Activated naive CD4-positive, alpha-beta T cell treated with anti-CD3 and anti-CD28 coated beads, Interleukin-2, amount 10 ng/mL, durations not matched to agents 7 days and 5 days (primary cell): ENCODE measurements around the gene WDR55.
A peak's percentile ranks its signal among the peaks of the same experiment; 100 is the strongest.
"Not testable (repeated sequence)": the region's sequence is repeated elsewhere in the genome, so short reads cannot be mapped to it uniquely, and the experiment has no call there.

Experiments
- CTCF ChIA-PET: fragments of 350-600 bp; sonication (Branson Sonifier 250); formaldehyde crosslinking; loops from one replicate; lab custom pipeline; 2021; ENCODE audit warnings: antibody characterized with exemption; lab: Charles Lee
- DNase-seq: peaks from one replicate; pipeline ENCODE4 v3.0.0-alpha.2; 2020
- H3K27ac Mint-ChIP-seq: one replicate; pipeline ENCODE4 v1.8.0; 2021; ENCODE audit warnings: mild to moderate bottlenecking, moderate library complexity, mixed read lengths
- H3K27me3 Mint-ChIP-seq: one replicate; pipeline ENCODE4 v1.8.0; 2021; ENCODE audit warnings: mild to moderate bottlenecking, mixed read lengths
- H3K36me3 Mint-ChIP-seq: one replicate; pipeline ENCODE4 v1.8.0; 2021; ENCODE audit warnings: mixed read lengths
- H3K4me1 Mint-ChIP-seq: one replicate; pipeline ENCODE4 v1.8.0; 2021; ENCODE audit warnings: mixed read lengths
- H3K4me3 Mint-ChIP-seq: one replicate; pipeline ENCODE4 v1.8.0; 2021; ENCODE audit warnings: mild to moderate bottlenecking, moderate library complexity, mixed read lengths
- H3K9me3 Mint-ChIP-seq: one replicate; pipeline ENCODE4 v1.8.0; 2021; ENCODE audit warnings: mixed read lengths

Gene WDR55

DNA sequence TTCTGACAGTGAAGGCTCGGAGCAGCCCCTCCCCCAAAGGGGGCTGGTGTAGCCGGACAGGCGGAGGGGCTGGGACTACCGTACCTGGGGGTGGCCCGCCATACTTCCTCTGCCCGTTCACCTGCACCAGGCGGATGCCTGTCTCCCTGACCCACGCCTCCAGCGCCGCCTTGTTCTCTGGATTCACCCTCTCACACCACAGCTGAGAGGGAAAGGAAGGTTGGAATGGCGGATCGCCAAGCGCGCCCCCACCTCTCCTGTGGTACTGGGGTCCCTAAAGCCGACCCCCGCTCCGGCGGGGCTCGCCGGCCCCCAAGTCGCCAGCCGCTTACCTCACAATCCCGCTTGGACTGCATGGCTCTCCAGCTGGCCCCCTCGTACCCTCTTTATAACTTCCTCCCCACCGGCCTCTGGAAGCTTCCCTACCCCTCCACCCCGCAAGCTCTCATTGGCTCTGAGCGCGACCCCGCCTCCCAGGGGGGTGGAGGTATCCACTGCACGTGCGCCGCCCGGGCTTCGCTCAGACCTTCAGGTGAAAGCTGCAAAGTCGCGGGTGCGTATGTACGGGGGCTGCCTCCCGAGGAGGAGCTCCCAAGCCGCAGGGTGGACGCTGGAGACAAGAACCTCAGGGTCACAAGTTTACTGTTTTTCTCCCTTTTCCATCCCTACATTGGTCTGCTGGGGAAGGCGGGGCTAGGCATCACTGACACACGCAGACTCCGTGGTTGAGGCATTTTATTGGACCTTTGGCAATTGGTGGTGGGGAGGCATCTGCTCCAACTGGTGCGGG lies 8.7 kb downstream of the WDR55 start, which contains the start of gene DND1:
TSS of gene DND1 (minus strand) at position 390 of the 790 bp plus-strand sequence. CDS start at position 356, 34 bp downstream.
- no peak within 1 kb of the TSS for H3K27ac Mint-ChIP-seq
- no peak within 1 kb of the TSS for H3K4me3 Mint-ChIP-seq
- CTCF ChIA-PET = no interaction called here
- H3K36me3 Mint-ChIP-seq = peaks cover 53% of the 10 kb centered on the region
- no peaks in the 10 kb centered on the region for H3K4me1 Mint-ChIP-seq
- no peaks in the 10 kb centered on the region for H3K9me3 Mint-ChIP-seq
- no peaks in the 10 kb centered on the region for H3K27me3 Mint-ChIP-seq
- DNase-seq = no peak

DNA sequence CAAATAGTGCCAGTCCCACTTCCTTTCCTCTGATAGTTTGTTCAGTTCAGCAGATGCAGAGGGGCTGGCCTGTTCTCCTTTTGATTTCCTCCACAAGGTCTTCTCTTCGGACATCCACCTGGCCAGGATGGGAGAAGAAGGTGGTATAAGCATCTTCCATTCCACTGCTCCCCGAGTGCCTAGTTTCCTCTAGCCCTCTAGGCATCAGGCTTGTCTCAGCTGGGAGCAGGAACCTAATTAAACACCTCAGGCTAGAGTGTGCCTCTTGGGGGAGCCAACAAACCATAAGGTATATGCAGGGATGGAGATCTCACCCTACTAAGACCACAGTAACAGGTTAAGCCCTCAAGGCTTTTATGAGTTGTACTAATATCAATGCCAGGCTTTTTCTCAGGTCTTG lies 9.5 kb downstream of the WDR55 start:
- peaks cover 48% of the 10 kb centered on the region for H3K36me3 Mint-ChIP-seq
- H3K4me1 Mint-ChIP-seq = no peaks in the 10 kb centered on the region
- no peak overlapping the region for H3K4me3 Mint-ChIP-seq
- CTCF ChIA-PET = interaction anchor here (1.1 kb wide), 1 partner anchor 36 kb away, joined by 4 read pairs; no protein-coding TSS in a partner anchor
- H3K27me3 Mint-ChIP-seq = no peaks in the 10 kb centered on the region
- no peak for DNase-seq
- no peak overlapping the region for H3K27ac Mint-ChIP-seq
- no peaks in the 10 kb centered on the region for H3K9me3 Mint-ChIP-seq

DNA sequence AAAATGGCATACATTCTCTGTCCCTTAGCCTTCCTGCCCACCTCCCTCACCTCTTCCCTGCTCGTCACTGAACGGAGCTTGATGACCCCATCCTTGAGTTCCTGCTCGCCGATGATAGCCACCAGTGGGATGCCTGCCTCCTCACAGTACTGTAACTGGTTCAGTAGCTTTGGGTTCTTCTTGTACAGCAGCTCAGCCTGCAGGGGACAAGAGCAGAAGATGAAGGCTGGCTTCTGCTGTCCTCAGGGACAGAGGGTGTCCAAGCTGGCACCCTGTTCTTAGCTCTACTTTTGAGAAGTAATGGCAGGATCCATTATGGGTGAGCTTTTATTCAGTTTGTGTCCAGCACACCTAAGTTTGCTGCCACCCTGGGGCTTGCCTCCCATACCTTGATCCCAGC lies 9.9 kb downstream of the WDR55 start:
- no peak overlapping the region for H3K27ac Mint-ChIP-seq

GRCh38 chr5:140677947-140678346 lies 13.2 kb downstream of the WDR55 start:
- Mint-ChIP-seq H3K27ac (no peak overlapping the region), H3K36me3 (peaks cover 46% of the 10 kb centered on the region), H3K4me1 (no peaks in the 10 kb centered on the region), H3K4me3 (no peak overlapping the region), H3K27me3 (no peaks in the 10 kb centered on the region), H3K9me3 (no peaks in the 10 kb centered on the region)
- no peak for DNase-seq
- CTCF ChIA-PET = interaction anchor here (0.6 to 0.9 kb wide), 3 partner anchors 9 to 879 kb away, joined by 3 read pairs; no protein-coding TSS in a partner anchor

More for the DNA sequence above, 9.9 kb downstream of the WDR55 start:
- Mint-ChIP-seq H3K4me3 (no peak overlapping the region), H3K27me3 (no peaks in the 10 kb centered on the region), H3K9me3 (no peaks in the 10 kb centered on the region), H3K4me1 (no peaks in the 10 kb centered on the region), H3K36me3 (peaks cover 47% of the 10 kb centered on the region)
- CTCF ChIA-PET = interaction anchor here (1.1 kb wide), 1 partner anchor 36 kb away, joined by 4 read pairs; no protein-coding TSS in a partner anchor
- no peak for DNase-seq

- no peaks in the 10 kb centered on the region for H3K9me3 Mint-ChIP-seq
- no peaks in the 10 kb centered on the region for H3K27me3 Mint-ChIP-seq
- no peak overlapping the region for H3K27ac Mint-ChIP-seq
- DNase-seq = no peak
- CTCF ChIA-PET = no interaction called here
- no peaks in the 10 kb centered on the region for H3K4me1 Mint-ChIP-seq
- H3K4me3 Mint-ChIP-seq = no peak overlapping the region
- peaks cover 49% of the 10 kb centered on the region for H3K36me3 Mint-ChIP-seq
These were observed 14.3 kb downstream of the WDR55 start for GRCh38 chr5:140678993-140679392.

- H3K27ac Mint-ChIP-seq = peak overlapping the region; percentile 94
- peaks cover 55% of the 10 kb centered on the region for H3K4me1 Mint-ChIP-seq
- CTCF ChIA-PET = interaction anchor here (0.9 to 1.0 kb wide), 2 partner anchors 9 to 141 kb away, joined by 3 to 4 read pairs; partner anchors contain the start of gene ZMAT2
- H3K9me3 Mint-ChIP-seq = no peaks in the 10 kb centered on the region
- no peaks in the 10 kb centered on the region for H3K27me3 Mint-ChIP-seq
- peaks cover 36% of the 10 kb centered on the region for H3K36me3 Mint-ChIP-seq
- peak overlapping the region; percentile 100 for H3K4me3 Mint-ChIP-seq
- DNase-seq = no peak
These were observed 25.8 kb downstream of the WDR55 start for GRCh38 chr5:140690376-140690932.

DNA sequence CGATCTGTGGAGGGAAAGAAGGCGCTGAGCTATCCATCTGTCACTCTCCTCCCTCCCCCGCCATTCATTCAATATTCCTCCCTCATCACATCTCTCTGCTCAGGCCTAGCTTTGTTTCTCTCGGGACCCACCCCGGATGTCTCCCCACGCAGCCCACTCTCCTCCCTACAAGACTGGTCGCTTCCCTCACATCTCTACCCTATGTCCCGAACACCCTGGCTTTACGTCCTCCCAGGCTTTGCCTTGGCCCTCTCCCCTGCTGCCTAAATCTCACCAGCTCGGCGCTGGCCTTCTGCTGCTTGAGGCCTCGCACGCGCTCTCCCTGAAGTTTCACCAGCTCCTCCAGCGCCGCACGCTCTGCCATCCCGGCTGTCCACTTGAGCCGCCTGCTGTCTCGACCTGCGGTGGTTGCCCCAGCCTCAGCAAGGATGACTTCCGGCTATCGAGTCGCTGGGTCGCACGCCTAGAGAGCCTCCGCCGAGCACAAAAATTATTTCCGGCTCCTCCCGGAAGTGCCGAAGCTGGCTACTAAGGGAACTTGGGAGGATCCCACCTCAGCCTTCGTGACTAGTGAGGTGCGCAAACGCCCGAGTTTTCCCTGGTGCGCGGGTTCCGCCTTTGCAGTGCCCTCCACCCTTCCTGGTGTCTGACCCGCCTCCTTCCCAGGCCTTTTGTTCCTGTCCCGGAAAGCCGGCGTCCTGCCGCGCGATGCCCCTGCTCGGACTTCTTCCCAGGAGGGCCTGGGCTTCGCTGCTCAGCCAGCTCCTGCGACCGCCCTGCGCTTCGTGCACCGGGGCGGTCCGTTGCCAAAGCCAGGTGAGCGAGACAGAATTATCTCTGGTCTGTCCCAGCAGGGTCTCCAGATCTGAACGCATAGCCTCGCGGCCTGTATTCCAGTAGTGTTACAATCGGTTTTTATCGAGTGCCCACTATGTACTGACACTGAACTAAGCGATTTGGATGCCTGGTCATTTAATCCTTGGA lies 26.5 kb downstream of the WDR55 start, which contains the start of the genes HARS1 and HARS2:
TSS of gene HARS1 (minus strand) at position 430 of the 984 bp plus-strand sequence. CDS start at position 364, 66 bp downstream.
TSS of gene HARS2 (plus strand) at position 515 of the 984 bp plus-strand sequence. CDS start at position 709, 194 bp downstream.
- peaks cover 55% of the 10 kb centered on the region for H3K4me1 Mint-ChIP-seq

DNA sequence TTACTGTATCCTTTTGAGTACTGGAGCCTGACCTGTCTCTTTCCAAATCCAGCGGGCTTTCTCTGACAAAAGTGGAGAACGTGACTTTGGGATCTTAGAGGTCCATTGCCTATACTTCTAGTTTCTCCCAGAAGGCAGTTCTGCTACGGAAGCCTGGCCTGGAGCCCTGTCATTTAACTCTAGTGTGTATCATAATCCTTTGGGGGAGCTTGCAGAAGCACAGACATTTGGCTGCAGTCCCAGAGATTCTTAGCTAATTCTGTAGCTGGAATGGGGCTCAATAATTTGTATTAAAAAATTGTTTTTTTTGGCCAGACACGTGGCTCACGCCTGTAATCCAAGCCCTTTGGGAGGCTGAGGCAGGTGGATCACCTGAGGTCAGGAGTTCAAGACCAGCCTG lies 29.6 kb downstream of the WDR55 start:
- peaks cover 63% of the 10 kb centered on the region for H3K36me3 Mint-ChIP-seq
- DNase-seq = no peak
- no peak overlapping the region for H3K27ac Mint-ChIP-seq
- peaks cover 48% of the 10 kb centered on the region for H3K4me1 Mint-ChIP-seq
- no peaks in the 10 kb centered on the region for H3K9me3 Mint-ChIP-seq
- CTCF ChIA-PET = no interaction called here
- H3K27me3 Mint-ChIP-seq = no peaks in the 10 kb centered on the region
- no peak overlapping the region for H3K4me3 Mint-ChIP-seq

More for the DNA sequence above, 26.5 kb downstream of the WDR55 start, which contains the start of the genes HARS1 and HARS2:
- H3K9me3 Mint-ChIP-seq = no peaks in the 10 kb centered on the region
- peak; percentile 90 for DNase-seq
- CTCF ChIA-PET = interaction anchor here (0.9 to 1.0 kb wide), 2 partner anchors 9 to 142 kb away, joined by 3 to 4 read pairs; partner anchors contain the start of gene ZMAT2
- H3K27ac Mint-ChIP-seq = peak within 1 kb of the TSS; percentile 94
- peak within 1 kb of the TSS; percentile 100 for H3K4me3 Mint-ChIP-seq
- H3K27me3 Mint-ChIP-seq = no peaks in the 10 kb centered on the region
- peaks cover 42% of the 10 kb centered on the region for H3K36me3 Mint-ChIP-seq

DNA sequence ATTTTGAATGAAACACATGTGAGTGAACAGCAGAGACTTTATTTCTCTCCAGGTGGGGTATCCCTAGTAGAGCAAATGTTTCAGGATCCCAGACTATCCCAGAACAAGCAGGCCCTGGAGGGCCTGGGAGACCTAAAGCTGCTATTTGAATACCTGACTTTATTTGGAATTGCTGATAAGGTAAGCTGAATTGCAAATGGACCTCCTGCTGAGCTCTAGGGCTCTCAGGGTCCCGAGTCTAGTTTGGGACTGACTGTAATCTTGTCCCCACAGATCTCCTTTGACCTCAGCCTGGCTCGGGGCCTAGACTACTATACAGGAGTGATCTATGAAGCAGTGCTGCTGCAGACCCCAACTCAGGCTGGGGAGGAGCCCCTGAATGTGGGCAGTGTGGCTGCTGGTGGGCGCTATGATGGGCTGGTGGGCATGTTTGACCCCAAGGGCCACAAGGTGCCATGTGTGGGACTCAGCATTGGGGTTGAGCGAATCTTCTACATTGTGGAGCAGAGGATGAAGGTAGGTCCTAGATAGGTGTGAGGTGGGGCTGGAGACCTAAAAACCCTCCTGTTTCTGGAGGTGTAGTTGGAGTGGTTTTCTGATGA lies 32.3 kb downstream of the WDR55 start:
- Mint-ChIP-seq H3K36me3 (peaks cover 64% of the 10 kb centered on the region), H3K27me3 (no peaks in the 10 kb centered on the region), H3K4me1 (peaks cover 49% of the 10 kb centered on the region), H3K27ac (no peak overlapping the region), H3K9me3 (no peaks in the 10 kb centered on the region), H3K4me3 (no peak overlapping the region)
- CTCF ChIA-PET = no interaction called here
- no peak for DNase-seq

- peak; percentile 97 for DNase-seq
- Mint-ChIP-seq H3K4me1 (peaks cover 35% of the 10 kb centered on the region), H3K27me3 (no peaks in the 10 kb centered on the region), H3K36me3 (peaks cover 72% of the 10 kb centered on the region), H3K27ac (peak within 1 kb of the TSS; percentile 90), H3K9me3 (no peaks in the 10 kb centered on the region), H3K4me3 (peak within 1 kb of the TSS; percentile 93)
- CTCF ChIA-PET = interaction anchor here (0.9 to 1.6 kb wide), 3 partner anchors 10 to 153 kb away, joined by 3 to 6 read pairs (median 3); partner anchors contain the start of genes EIF4EBP3 and HARS1
These were observed 35.8 kb downstream of the WDR55 start, which contains the start of gene ZMAT2 for GRCh38 chr5:140700177-140701144. Gene ZMAT2 (plus strand): TSS chr5:140700447. CDS start chr5:140700461, 14 bp downstream.

GRCh38 chr5:140707812-140708211 lies 43.1 kb downstream of the WDR55 start:
- Mint-ChIP-seq H3K27ac (no peak overlapping the region), H3K9me3 (no peaks in the 10 kb centered on the region), H3K4me3 (no peak overlapping the region), H3K36me3 (peaks cover 36% of the 10 kb centered on the region), H3K27me3 (peaks cover 13% of the 10 kb centered on the region), H3K4me1 (peaks cover 23% of the 10 kb centered on the region)
- DNase-seq = no peak
- CTCF ChIA-PET = interaction anchor here (1.4 kb wide), 1 partner anchor 61 kb away, joined by 3 read pairs; the partner anchor contains the start of genes IK and NDUFA2

- not testable (repeated sequence) for H3K4me3 Mint-ChIP-seq, H3K27ac Mint-ChIP-seq, DNase-seq, H3K9me3 Mint-ChIP-seq
- Mint-ChIP-seq H3K4me1 (peaks cover 25% of the 10 kb centered on the region), H3K36me3 (peaks cover 31% of the 10 kb centered on the region), H3K27me3 (peaks cover 16% of the 10 kb centered on the region)
- CTCF ChIA-PET = interaction anchor here (0.7 to 1.4 kb wide), 2 partner anchors 34 to 62 kb away, joined by 3 read pairs; partner anchors contain the start of genes IK and NDUFA2
These were observed 44.1 kb downstream of the WDR55 start for GRCh38 chr5:140708787-140709186.
